HG02763 (cell line): ENCODE data around the gene VWC2L.

Experiments
- ATAC-seq: cut with Tn5 transposase; IDR thresholded peaks from one replicate; pipeline ENCODE4 v1.9.1; 2021; ENCODE audit warnings: mild to moderate bottlenecking, moderate library complexity; ENCODE audit not compliant: unreplicated experiment

The VWC2L gene

DNA sequence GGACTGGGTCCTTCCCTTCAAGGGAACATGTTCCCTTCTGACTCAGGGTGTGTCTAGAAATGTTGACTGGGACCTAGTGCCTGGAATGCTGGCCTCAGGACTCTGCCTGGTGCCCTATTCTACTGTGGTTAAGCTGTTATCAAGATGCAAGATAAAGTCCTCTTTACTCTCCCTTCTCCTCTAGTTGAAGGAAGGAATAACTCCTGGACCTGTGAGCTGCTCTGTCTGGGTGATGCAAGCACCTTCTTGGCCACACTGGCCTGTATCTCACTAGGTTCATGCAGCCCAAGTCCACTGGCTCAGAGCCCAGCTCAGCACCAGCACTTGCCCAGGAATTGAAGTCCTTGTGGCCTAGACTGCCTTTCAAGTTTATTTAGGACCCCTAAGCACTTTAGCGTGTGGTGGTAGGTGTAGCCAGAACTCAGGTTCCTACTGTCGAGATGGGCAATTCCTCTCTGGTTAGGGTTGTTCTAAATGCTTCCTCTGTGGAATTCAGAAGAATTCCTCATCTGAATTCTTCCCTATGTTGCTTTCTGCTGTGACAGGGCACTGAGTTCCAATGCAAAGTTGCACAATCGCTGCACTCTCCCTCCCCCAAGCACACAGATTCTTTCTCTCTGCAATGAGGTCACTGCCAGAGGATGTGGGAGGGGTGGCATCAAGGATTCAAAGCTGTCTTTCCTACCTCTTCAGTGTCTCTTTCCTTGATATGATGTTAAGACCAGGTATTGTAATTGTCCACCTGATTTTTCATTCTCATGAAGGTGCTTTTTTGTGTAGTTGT, 54.7 kb downstream of the VWC2L start:
- ATAC-seq = no peak

DNA sequence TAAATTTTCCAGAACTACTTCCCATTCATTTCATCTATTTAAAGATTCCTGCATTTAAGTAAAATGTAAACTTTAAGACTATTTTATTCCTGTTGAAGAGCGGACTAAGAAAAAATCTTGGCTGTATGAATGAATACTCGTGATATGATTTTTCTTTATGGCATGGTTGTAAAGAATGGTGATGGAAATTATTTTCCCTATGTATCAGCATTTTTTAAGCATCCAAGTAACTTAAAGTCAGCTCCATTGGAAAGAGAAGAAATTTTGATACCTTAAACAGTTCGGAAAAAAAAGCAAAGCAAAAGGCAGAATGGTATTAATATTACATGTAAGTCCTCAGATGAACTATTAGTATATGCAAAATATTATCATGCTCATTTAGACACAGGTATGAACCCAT, 58.9 kb downstream of the VWC2L start:
- no peak for ATAC-seq

DNA sequence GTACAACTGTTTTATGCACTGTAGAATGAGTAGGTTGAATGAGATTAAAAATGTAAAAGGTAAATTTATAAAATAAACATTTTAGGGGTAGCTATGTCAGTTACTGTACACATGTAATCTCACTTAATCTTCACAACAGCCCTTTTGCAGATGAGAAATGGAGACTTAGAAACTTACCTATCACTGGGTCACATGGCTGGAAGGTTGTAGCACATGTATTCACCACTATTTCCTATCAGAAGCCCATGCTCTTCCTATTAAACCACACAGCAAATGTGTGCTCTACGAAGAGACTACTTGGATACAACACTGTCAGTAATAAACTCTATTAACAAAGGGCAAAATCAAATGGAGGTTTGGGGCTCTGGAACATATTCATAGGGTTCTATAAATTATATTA, 60.5 kb downstream of the VWC2L start:
- ATAC-seq = no peak

DNA sequence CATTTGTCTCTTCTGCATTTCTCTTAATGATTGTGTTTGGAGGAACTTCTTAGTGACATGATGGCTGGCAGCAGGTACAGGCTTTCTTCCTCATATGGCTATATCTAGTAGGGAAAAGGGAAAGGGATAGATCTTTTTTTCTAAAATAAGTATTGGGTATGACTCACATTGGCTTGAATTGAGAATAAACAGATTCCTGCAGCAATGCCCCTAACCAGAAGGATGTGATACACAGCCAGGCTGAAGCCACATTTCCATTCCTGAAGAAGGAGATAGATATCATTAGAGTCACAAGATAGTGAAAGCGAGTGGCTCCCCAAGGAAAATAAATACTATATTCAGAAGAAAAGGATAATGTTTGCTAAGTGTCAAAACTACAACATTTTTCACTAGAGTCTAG, 61.1 kb downstream of the VWC2L start:
- no peak for ATAC-seq

DNA sequence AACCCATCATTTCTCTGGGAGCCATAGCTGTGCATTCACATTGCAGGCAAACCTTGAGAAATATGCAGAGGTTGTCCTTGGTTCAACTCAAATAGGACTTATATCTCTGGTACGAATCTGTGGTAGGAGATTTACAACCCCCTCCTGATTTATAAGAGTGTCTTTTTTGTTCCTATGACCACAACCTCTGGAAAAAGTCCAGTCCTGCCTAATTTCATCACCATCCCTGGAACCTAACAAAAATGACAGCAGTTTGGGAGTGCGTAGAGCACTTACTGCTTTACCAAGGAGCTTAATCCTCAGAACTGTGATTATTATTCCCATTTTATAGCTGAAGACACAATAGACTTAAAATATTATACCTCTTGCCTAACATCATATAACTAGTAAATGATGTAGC, 66.5 kb downstream of the VWC2L start:
- ATAC-seq = no peak

DNA sequence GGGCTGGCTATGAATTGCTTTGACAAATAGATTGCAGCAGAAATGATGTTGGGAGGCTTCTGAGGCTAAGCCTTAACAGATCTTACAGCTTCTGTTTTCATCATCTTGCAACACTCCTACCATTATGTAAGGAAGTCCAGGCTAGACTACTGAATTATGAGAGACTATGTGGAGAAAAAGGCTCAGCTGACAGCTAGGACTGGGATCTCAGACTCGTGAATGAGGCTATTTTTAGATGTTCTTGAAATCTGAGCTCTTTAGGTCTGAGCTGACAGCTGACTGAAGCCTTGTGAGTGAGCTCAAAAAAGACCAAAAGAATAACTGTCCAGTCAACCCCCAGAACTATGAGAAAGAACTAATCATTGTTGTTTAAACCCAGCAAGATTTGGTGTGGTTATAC, 70.3 kb downstream of the VWC2L start:
- no peak for ATAC-seq

DNA sequence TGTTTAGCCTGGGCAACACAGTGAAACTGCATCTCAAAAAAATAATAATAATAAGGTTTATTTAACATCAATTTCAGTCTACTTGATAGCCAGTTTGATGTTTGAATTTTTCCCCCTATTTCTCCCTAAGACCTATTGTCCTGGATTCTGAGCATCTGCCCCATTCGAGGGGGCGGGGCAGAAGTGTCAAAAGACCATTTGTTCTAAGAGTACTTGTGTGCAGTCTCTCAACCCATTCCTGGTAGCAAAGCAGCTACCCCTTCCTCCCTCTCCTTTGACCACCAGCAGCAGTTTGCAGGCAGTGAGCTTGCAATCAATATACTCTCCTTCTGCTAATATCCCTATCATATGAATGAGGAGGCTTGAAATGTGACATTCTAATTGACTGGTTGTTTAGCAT, 71.9 kb downstream of the VWC2L start:
- no peak for ATAC-seq

DNA sequence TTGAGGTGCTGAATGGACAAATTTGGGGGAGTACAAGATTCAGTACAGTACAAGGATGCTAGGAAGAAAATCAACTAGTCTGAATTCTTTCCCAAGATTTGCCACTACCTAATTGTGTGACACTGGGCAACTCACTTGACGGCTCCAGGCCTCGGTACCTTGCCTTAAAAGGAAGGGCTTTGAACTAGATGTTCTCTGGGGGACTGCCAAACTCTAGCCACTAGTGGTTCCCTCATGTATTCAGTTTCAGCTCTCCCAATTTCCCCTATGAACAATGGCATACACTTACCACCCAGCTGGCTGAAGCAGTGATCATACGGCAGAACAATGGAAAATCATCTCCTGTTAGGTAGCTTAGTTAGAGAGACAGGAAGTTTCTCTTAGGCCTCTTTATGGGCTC, 73.4 kb downstream of the VWC2L start:
- ATAC-seq = no peak

DNA sequence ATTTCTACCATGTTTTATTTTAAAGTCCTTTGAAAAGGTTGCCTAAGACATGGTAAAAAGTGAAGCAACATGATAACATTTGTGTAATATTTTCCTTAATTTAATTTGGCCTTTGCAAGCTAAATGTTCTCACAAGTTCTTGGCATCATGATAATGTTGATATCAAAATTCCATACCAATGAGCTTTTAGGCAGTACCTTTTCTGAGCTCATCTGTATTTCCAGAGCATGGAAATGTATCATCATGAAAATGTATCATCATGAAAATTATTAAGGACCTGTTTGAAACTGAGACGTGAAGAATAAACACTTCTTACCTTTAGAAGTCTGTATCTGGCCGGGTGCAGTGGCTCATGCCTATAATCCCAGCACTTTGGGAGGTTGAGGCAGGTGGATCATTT, 73.8 kb downstream of the VWC2L start:
- no peak for ATAC-seq

DNA sequence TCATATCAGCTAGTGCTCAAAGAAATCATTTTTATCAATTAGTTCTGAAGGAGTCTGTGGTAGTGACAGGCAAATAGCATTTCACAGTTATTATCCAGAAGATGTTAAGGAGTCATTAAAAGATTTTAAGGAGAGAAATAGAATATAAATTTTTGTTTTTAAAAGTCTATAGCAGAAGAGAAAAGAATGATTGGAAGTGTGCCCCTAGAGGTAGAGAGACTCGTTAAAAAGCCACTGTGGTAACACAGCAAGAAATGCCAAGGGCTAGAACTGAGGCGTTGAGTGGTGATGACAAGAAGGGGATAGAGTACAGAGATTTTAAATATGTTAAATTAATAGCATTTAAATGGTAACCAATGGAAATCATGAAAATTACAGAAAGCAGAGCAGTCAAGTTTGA, 78.3 kb downstream of the VWC2L start:
- no peak for ATAC-seq

DNA sequence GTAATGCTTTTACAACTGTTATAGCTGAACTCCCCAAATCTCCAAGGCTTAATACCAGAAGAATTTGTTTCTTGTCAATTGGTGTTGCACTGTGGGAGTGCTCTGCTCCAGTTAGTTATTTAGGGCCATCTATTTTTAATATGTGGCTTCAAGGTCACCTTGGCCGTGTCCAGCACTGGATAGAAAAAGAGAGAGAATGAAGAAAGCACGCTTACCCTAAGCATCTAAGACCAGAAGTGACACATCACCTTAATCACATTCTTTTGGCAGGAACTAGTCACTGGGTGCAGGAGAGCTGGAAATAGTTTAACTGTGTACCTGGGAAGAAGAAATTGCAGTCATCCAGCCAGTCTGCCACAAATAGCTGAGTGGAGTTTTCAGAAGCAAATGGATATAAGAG, 78.8 kb downstream of the VWC2L start:
- ATAC-seq = no peak

DNA sequence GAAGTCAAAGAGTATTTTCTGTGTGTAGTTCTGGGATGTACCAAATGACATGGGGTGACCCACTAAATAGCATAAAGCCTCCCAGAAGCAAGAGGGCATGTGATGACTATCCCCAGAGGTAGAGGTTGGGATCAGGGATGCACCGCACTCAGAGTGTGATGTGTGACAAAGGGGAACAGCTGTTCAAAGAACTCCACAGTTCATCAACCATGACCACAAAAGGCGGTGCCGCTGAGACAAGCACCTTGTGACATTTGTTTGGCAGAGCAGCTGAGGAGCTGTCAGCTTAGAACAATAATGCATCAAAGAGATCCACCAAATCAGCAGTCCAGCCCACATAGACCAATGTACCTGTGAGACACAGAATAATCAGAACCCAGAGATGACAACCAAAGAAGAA, 81.3 kb downstream of the VWC2L start:
- ATAC-seq = no peak

DNA sequence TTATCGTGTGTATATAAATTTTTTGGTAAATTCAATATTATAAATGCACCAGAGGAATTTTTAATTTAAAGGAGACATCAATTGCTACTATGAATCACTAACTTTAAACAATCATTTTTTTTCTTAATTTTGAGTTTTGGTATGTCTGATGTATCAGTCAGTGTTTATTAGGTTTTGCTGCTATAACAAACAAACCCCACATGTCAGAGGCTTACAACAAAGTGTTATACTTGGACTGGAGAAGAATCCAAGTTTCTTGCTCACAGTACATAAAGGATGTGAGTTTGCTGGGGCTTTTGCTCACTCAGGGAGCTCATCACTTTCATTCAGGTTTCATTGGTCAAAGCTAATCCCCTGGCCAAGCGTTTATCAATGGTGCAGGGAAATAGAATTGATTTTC, 81.8 kb downstream of the VWC2L start:
- no peak for ATAC-seq

DNA sequence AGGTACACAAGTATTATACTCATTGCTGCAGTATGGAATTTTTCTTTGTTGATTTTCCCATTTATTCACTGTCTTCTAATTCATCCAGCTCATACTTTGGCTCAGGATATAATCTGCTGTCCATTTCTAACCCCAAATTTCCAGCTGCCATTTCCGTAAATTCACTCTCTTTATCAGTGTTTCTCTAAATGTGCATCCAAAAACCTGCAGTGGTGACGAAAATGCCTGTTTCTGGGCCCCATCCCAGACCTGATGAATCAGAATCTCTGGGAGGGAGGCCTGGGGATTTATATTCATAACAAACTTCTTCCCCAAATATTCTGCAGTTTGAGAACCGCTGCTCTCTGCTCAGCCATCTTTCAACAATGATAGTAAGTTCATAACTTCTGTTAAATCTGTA, 86.6 kb downstream of the VWC2L start:
- ATAC-seq = no peak

DNA sequence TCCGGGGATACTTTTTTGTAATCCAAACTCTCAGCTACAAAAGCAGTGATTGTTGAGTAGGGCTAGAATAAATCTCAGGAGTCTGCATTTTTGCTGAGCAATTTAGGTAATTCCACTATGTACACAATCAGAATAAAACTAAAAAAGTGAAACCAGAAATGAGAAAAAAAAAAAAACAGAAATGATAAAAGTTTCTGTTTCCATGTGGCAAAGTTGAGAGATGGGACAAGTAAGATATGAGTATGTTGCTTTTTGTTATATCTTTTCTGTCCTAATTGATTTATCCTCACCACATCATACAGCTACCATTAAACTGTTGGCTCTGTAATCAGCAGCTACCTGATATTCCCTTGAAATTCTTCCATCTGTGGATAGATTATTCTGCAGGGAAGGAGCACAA, 92.7 kb downstream of the VWC2L start:
- ATAC-seq = no peak

DNA sequence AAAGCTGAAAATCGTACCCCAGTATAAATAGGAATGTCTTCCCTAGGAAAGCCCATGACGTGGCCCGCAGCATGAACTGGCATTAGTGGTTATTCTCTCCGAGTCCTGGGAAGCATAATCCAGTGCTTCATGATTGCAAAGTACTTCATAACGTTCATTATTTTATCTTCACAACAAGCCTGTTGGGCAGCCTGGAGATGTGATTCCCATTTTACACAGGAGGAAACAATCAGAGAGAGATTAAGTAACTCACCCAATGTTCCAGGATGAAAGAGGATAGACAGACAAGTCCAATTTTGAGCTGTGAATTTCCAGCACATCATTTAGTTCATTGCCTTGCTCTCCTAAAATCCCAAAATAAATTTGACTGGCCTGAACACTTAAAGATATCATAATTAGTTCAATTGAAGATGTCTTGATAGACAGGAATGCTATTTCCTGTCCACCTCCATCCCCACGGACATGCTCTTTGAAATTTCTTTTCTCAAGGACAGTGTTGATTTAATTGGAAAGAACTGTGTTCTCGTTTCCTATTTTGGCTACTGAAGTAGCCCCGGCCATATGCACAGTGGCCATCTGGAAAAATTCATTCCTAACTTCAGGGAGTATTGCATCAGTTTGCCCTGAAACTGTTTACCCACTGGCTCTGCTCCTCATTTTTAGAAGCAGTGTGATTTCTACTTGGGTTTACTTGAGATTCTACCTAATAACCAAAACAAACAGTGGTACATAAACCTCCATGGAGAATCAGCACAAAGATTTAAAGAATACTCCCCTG, 93.9 kb downstream of the VWC2L start:
- no peak for ATAC-seq

DNA sequence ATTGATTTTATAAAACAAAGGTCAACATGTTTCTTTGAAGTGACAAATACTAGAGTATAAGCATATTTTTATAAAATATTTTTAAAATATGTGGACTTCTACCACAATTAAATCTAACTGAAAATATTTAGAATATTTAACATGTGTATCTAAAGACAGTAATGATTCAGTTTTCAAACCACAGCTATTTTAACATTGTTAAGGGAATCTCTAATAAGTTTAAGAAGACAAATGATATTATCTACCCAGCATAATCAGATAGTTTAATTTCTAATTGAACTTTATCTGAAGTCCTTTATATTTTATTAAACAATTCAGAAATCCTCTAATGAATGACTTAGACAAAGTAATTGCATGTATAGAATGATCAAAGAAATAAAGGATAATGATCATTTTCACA, 96.2 kb downstream of the VWC2L start:
- no peak for ATAC-seq

DNA sequence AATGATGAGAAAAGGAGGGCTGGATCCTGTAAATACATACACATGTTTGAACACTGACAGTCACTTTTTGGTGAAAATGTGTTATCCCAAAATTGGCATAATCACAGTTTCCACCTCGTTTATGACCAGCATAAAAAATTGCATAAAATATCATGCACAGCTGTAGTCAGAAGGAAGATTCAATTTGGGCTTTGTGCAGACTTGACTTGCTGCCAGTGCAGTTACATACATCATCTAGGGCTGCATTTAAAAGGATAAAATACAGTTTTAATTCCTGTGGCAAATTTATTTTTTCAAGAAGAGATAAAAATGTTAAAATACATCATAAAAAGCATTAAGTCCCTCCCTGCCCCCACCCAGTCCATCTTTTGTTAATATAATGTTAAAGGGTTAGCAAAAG, 103.8 kb downstream of the VWC2L start:
- no peak for ATAC-seq

DNA sequence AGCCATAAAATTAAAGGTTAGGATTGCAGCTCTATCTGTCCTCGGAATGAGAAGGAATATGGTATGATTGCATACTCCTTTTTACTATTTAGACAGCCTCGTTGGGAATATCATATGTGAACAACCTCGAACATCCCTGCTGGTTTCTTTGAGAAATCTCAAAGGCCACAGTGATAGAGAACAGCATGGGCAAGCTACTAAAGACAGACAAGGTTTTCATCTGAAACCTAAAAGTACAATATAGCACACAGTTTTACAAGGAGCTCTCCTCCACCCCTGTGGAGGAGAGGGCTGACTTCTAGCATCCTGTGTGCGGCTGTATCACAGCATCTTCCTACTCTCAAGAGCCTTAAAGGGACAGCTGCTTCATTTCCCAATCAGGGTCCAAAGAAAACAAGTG, 104.3 kb downstream of the VWC2L start:
- no peak for ATAC-seq

DNA sequence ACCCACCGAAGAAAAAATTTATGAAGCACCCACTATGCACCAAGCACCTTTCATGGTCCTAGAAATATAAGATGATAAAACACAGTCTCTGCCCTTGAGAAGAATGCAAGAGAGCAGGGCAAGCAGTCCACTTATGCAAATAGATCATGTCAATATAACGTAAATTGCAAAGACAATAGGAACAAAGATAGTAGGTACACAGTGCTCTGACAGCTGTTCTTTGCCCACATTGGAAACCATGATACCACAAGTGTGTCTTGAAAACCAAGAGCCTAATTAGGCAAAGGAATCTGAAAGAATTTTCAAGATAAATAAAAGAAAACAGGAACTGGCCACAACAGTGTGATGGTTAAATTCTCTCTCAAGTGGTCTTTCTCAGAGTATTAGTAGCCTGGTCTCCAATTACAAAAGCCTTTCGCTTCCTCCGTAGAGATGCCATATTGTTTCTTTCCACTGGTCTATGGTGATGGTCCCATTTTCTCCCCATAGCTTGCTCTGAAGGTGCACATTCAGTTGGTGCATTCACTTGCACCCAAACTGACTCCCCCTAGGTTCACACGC, 108.5 kb downstream of the VWC2L start:
- ATAC-seq = no peak

DNA sequence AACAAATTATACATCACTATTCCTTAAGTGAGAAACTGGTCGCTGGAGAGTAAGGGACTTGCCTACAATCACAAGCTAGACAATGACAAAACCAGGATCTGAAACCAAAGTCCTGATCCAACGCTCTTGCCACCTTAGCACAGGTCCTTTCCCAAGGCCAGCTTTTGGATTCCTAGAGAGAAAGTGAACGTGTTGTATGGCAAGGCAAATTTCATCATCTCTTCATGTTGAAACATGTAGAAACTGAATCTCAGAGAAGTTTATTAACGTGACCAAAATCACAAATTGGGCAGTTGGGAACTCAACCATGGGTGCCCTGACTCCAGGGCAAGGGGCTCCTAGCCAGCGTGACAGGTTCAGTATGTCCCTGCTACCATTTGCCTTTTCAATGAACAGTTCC, 118.2 kb downstream of the VWC2L start:
- no peak for ATAC-seq

DNA sequence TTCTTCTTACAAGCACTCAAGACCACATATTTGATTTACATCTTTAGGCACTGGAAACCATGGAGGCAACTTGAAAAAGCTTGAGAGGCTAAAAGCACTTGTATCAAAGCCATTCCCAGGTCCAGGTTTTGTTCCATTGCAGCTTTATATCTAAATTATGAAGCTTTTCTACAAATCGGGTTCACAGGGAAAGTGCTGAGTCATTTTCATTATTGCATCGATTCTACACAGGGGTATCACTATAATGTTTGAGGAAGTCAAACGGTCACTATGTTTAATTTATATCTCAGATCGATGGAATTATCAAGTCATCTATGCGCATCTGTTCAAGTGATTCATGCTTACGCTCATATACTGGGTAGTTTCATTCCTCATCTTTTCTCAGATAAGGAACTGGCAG, 118.7 kb downstream of the VWC2L start:
- no peak for ATAC-seq
